Measurements from ENCODE around the gene TMEM141.
"Not testable (repeated sequence)": the region's sequence is repeated elsewhere in the genome, so short reads cannot be mapped to it uniquely, and the experiment has no call there.

Gene TMEM141

DNA sequence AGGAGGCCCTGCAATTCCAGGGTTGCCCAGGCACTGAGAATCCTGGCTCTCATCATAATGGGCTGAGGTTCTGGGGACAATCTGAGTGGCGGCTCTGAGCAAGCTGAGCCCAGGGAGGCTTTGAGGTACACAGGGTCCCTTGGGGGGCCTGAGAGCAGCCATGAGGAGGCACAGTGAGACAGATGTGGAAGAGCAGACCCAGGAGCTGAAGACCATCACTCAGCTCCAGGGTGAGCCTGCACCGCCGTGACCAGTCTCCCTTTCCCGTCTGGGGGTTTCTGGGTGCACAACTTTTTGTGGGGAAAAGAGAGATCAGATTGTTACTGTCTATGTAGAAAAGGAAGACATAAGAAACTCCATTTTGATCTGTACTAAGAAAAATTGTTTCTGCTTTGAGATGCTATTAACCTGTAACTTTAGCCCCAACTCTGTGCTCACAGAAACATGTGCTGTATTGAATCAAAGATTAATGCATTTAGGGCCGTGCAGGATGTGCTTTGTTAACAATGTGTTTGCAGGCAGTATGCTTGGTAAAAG, 5.2 kb downstream of the TMEM141 start, which contains the start of gene CCDC183:
Gene CCDC183, plus strand, starts transcription at position 101 of the 537 bp plus-strand sequence. Its CDS starts 60 bp downstream, at position 161.
- no peak for DNase-seq

DNA sequence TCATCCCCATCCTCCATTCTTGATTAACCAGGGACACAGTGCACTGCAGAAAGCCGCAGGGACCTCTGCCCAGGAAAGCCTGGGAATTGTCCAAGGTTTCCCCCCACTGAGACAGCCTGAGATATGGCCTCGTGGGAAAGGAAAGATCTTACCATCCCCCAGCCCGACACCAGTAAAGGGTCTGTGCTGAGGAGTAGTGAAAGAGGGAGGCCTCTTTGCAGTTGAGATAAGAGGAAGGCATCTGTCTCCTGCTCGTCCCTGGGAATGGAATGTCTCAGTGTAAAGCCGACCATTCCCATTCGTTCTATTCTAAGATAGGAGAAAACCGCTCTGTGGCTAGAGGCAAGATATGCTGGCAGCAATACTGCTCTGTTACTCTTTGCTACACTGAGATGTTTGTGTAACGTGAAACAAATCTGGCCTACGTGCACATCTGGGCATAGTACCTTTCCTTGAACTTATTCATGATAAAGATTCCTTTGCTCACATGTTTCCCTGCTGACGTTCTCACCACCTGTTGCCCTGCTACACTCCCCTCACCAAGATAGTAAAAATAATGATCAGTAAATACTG, 5.7 kb downstream of the TMEM141 start:
- not testable (repeated sequence) for DNase-seq

DNA sequence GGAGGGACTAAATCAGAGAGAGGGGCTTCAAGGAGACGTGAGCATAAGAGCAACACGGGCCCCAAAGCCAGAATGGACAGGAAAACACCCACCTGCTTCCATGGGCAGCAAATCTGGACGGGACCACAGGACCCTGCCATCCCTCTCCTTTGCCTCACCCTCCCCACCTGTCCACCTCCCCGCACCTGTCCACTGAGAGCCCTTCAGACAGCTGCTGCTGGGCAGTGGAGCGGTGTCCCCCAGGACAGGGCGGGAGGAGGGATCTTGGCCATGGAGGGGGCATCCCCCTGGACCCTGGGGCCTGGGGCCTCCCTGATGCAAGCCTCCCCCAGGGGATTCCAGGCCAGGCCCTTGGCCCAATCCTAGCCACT, 7.5 kb downstream of the TMEM141 start:
- no peak for DNase-seq

DNA sequence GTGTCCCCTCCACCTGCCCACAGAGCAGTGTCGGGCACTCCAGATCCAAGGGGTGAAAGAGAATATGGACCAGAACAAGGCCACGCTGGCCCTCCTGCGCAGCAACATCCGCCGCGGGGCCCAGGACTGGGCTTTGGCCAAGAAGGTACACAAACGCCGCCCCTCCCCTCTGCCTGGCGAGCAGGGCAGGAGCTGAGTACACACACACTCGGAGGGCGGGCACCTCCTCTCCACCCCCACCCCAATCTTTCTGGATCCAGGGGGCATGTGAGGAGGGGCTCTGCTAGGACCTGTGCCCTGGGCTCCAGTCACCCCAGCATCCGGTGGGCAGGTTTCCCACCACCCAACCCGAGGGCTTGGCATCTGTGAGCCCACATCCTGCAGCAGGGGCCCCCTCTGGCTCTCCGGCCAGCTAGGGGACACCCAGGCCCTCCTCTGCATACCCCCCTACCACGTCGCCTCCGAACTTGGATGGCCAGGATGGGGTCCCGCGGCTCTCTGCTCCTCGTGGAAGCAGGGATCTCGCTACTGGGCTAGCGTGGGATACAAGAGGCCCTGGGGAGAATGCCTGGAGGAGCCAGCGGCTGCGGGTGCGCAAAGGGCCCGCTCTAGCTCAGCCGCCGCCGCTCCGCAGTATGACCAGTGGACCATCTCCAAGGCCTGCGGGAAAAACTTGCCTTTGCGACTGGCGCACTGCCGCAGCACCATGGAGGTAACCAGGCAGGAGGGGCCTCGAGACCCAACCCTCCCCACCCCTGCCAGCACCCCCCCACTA, 8.1 kb downstream of the TMEM141 start:
- no peak for DNase-seq

DNA sequence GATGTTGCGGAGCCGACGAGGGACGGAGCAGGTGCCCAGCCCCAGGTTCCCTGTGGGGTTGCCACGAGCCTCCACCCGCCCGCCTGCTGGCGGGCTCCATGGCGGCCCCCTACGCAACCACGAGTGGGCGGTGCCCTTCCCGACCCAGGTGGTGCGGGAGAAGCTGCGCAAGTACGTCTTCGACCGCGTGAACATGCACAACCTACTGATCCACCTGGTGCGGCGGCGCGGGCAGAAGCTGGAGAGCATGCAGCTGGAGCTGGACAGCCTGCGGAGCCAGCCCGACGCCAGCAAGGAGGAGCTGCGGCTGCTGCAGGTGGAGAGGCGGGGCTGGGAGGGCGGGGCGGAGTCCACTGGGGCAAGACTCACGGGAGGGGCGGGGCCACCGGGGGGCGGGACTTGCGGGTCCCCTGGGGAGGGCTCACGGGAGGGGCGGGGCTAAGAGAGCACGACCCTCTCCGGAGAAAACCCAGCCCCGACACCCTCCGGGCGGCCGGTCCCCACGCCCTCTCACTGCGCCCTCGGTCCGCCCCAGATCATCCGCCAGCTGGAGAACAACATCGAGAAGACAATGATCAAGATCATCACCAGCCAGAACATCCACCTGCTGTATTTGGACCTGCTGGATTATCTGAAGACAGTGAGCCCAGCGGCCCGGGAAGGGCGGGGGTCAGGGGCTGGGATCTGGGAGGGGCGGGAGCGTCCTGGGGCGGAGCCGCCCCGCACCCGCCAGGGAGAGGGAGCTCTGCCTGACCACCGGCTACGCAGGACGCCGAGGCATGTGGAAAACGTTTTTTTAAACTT, 8.9 kb downstream of the TMEM141 start:
- peak; percentile 90 for DNase-seq

DNA sequence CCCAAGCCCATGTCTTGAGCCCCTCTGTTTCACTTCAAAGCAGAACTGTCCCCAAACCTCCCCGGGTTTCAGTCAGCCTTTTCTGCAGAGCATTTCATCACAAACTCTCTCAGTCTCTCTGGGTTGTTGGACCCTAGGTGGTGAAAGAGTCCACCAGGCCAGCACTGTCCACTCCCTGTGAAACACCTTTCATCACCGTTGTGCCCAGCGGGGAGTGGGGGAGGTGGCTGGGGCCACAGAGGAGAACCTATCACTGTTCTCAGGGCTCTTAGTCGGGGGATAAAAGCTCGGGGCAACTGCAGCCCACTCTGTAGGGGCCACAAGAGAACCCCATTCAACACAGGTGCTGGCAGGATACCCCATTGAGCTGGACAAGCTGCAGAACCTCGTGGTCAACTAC, 11.2 kb downstream of the TMEM141 start:
- DNase-seq, result no peak

DNA sequence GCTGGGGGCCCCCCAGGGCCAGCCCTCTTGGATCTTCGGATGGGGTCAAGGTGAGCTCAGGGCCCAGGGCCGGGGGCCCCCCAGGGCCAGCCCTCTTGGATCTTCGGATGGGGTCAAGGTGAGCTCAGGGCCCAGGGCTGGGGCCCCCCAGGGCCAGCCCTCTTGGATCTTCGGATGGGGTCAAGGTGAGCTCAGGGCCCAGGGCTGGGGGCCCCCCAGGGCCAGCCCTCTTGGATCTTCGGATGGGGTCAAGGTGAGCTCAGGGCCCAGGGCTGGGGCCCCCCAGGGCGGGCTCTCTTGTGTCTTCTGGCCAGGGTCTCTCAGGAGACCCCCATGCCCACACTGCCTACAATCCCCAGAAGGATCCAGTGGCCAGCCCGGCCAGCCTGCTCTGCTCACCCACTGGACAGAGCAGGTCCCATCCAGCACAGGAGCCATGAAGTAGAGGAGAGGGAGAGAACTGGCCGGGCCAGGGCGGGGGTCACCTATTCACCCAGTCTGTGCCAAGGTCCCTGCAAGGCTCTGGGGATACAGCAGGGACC, 11.9 kb downstream of the TMEM141 start:
- not testable (repeated sequence) for DNase-seq

DNA sequence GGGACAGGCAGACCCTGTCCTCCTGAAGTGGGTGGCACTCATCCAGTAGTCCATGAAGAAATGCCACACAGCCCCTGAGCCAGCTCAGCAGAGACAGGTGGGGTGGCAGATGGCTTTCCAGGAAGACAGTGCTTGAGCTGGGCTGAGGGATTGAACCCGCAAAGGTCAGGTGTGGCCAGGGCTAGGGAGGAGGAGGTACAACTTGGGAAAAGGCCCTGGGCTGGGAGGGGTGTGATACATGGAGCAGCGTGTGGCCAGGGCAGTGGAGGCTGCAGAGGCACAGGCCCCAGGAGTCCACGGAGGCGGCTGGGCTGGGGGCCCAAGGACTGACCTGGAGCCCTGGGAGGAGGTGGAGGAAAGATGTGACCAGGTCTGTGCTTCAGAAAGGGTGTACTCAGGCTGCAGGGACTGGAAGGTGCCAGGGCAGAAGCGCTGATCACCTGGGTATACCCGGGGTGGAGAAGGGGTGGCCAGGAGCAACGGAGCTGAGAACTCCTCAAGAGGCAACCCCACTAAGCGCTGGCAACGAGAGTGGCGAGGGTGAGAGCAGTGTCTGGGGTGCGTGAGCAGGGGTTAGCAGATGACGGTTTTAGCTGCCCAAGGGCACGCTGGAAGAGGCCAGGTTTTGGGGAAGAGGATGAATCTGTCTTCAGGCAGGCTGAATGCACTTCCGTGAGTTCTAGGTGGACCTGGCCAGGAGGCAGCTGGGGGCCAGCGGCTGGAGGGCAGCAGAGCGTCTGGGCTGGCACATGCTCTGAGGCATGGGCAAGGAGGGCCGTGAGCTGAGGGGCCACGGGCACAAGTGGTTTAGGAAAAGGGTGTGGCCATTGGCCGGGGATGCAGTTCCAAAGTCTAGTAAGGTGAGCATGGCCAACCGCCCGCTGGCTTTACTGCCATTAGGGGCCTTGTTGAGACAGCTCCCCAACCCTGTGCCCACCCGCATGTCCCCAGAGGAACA, 12.7 kb downstream of the TMEM141 start:
- DNase-seq, result no peak

DNA sequence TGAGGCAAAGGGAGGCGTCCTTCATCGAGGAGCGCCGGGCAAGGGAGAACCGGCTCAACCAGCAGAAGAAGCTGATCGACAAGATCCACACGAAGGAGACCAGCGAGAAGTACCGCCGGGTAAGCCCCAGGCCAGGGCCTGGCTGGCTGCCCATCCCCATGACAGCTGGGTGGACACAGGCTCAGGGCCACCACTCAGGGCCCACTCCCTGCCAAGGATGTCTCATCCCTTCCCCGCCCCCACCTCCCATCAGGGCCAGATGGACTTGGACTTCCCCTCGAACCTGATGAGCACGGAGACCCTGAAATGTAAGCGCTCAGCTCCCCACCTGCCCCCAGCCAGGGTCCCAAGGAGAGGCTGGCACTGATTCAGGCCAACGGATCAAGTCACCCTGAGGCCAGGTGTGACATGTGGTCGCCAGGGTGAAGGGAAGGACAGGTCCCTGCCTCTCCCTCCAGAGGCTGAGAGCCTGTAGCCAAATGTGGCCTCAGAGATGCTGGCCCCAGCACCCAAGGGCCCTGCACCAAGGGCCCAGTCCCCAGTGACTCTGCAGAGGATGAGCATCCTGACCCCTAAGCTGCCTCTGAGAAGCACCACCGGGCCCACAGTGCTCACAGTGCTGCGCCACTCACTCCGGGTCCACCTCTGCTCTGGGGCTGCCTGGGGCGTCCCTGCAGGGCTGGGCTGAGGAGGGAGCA, 13.5 kb downstream of the TMEM141 start:
- no peak for DNase-seq

DNA sequence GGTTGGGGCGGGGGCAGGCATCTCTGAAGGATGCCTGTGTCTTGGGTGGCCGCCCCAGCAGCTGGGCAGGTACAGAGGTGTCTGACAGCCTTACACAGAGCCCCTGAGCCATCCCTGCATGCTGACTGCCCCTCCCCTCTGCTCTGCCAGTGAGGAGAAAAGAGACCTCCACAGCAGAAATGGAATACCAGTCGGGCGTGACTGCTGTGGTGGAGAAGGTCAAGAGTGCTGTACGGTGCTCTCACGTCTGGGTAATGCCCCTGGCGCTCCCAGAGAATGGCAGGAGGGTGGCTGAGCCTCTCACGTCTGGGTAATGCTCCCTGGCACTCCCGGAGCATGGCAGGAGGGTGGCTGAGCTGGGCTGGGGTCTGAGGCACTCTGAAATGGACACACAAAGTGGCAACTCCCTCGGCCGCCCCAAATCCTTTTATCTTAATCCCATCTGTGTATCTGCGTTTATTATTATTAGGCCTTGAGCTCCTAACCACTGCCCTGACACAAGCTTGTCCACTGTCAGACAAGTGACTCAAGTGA, 14.1 kb downstream of the TMEM141 start:
- no peak for DNase-seq

DNA sequence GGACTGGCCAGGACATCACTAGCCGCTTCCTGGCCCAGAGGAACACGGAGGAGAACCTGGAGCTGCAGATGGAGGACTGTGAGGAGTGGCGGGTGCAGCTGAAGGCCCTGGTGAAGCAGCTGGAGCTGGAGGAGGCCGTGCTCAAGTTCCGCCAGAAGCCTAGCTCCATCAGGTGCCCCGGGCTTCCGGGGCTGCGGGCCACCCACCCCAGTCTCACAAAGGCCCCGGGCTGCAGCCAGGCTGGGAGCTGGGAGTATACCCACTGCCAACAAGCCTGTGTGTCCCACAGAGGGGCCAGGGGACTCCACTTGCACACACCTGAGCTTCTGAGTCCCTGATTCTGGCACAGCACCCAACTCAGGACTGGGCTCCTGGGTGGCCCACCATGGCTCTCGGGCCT, 14.9 kb downstream of the TMEM141 start:
- no peak for DNase-seq

DNA sequence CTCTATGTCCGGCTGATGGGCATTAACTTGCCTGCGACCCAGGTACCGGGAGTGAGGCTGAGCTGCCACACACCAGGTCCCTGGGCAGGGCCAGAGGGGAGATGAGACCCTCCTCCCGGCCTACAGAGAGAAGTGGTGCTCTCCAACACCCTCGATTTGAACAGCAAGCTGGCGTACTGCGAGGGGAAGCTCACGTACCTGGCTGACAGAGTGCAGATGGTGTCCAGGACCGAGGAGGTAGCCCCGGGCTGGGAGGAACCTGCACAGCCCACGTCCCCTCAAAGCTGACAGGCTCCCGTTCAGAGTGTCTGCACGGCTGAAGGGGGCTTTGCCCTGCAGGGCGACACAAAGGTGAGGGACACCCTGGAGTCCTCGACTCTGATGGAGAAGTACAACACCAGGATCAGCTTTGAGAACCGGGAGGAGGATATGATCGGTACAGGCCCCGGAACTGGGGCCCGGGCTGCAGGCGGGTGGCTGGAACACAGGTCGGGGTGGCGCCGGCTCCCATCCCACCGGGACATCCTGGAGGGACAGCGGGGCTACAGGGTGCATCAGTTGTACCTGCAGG, 15.6 kb downstream of the TMEM141 start:
- no peak for DNase-seq

DNA sequence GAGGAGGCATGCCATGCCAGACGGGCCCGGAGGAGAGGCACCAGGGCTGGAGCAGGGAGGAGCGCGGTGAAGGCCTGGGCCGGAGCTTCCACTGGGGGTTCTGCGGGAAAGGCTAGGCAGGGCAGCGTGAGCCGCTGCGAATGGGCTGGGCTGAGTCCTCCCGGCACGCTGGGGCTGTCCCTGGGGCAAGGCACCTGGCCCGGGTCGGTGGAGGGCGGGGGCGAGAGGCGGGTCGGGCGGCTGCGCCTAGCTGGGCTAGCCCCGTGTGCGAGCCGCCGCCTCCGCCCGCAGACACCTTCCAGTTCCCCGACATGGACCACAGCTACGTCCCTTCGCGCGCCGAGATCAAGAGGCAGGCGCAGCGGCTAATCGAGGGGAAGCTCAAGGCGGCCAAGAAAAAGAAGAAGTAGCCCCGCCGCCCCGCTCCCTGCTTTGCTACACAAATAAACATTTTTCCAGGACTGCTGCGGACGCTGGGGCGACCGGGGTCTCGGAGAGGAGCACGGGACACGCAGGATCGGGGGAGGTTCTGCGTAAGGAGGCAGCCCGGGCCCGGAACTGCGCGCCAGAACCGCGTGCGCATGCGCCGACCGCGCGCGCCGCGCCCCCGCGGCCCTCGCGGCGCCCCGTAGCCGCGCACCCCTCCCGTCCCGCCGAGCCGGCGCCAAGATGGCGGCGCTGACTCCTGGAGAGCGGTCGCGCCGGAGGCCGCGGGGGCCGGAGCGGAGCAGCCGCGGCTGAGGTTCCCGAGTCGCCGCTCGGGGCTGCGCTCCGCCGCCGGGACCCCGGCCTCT, 16.3 kb downstream of the TMEM141 start, which contains the start of gene RABL6:
Gene RABL6, plus strand, starts transcription at position 668 of the 794 bp plus-strand sequence. CDS start 249 bp downstream, outside the sequence.
- peak; percentile 89 for DNase-seq

DNA sequence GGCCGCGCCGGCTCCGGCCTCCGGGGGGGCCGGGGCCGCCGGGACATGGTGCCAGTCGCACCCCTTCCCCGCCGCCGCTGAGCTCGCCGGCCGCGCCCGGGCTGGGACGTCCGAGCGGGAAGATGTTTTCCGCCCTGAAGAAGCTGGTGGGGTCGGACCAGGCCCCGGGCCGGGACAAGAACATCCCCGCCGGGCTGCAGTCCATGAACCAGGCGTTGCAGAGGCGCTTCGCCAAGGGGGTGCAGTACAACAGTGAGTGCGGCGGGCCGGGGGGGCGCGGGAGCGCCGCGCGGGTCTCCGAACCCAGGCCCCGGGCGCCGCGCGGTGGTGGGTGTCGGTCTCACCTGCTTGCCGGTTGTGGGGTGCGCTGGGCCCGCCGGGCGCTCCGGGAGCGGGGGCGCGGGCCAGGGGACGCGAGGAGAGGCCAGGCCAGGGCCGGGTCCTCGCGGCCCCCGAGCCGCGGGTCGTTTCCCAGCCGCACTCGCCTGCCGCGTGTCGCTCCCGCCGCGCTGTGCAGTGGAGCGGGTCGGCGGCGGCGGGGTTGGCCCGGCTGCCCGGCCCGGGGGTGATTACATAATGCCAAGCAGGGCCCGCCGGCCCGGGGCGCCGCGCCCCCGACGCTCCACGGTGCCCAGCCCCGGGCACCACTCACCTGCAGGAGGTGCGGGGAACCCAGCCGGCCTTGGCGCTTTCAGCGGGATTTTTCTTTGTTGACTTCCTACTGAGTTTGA, 17.1 kb downstream of the TMEM141 start:
- peak; percentile 60 for DNase-seq

DNA sequence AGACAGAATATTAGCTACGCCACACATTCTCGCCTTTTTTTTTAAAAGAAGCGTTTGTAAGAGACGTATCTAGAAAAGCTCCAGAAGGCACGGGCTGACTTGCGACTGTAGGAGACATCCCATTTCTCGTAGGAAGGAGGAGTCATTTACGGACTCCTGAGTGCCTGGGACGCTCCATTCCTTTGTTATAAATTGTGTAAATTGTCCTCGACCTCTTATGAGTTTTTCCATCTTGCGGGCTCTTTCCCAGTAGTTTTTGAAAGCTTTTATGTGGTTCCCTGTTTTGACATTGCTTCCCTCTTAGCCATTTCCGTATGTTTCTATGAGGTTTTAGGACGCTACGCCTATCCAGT, 17.6 kb downstream of the TMEM141 start:
- no peak for DNase-seq

DNA sequence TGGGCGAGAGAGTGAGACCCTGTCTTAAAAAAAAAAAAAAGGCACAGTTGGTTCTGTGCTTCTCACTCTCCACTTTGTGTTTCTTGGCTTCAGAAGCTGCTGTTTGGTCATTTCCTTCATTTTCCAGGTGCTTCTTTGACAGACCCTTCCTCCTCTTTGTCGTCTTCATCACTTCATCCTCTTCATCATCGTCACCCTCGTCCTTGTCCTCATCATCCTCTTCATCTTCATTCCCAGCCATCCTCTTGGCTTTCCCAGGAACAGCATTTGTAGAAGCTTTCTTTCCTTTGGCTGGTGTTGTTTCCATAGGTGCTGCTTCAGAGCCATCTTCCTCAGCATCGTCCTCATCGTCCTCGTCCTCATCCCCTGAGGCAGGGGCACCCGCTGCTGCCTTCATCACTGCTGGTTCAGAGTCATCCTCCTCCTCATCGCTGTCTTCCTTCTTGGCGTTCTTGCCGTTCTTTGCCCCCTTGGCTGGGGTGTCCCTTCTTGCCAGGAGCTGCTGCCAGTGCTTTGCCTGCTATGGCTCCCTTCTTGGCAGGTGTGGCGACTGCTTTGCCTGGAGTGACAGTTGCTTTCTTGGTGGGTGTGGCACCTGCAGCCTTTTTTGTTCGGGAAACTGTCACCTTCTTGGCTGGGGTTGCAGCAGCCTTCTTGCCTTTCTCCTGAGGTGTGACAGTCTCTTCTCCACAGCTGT, 23.7 kb downstream of the TMEM141 start:
- no peak for DNase-seq

DNA sequence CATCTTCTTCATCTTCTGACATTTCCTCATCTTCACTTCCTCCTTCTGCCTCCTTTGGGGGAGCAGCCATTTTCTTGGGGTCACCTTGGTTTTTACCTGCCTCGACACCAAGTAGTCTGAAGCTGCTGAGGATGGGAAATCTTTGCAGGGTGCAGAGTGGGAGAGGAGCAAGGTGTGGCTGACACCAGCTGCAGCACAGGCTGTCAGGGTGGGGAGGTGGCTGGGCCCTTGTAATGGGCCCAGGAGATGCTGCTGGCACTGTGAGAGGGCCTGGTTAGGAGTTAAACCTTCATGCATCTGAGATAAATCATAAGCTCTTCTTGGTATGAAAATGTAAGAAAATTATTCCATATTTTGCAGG, 24.3 kb downstream of the TMEM141 start:
- DNase-seq, result no peak

All from CD4-positive, alpha-beta T cell treated with Interleukin-12 subunit alpha and Interleukin-12 subunit beta, for 1 hour (primary cell).